Activated naive CD8-positive, alpha-beta T cell (primary cell): ENCODE results near the gene CDH13.

Experiments used
- H3K27ac Mint-ChIP-seq: one replicate; pipeline ENCODE4 v1.8.0; 2021; ENCODE audit warnings: mixed read lengths
- H3K27me3 Mint-ChIP-seq: one replicate; pipeline ENCODE4 v1.8.0; 2021; ENCODE audit warnings: mixed read lengths
- H3K36me3 Mint-ChIP-seq: one replicate; pipeline ENCODE4 v1.8.0; 2021; ENCODE audit warnings: mixed read lengths
- H3K4me1 Mint-ChIP-seq: one replicate; pipeline ENCODE4 v1.8.0; 2021; ENCODE audit warnings: low read depth, mixed read lengths
- H3K4me3 Mint-ChIP-seq: one replicate; pipeline ENCODE4 v1.8.0; 2021; ENCODE audit warnings: mild to moderate bottlenecking, mixed read lengths
- H3K9me3 Mint-ChIP-seq: one replicate; pipeline ENCODE4 v1.8.0; 2021; ENCODE audit warnings: low read depth, mixed read lengths

The CDH13 gene

DNA sequence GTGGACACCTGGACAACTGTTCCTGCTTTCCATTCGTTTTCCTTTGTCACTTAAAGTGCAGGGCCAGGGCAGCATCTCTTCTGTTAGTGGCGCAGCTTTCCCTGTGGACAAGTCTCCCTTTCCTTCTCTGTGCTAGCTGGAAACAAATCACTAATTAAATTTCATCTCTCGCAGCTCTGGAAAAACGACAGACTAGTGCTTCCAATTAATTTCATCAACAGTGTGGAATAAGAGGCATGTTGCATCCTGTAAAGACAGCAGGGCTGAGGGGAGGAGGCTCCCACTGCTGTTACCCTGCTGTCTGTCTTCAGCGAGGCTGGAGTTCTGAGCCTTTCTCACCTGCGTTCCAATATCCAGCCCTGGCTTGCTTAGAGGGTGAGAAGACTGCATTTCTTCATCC lies 828.9 kb downstream of the CDH13 start:
- Mint-ChIP-seq H3K36me3 (no peaks in the 10 kb centered on the region), H3K4me1 (no peaks in the 10 kb centered on the region), H3K27me3 (no peaks in the 10 kb centered on the region), H3K4me3 (no peak overlapping the region), H3K27ac (no peak overlapping the region), H3K9me3 (no peaks in the 10 kb centered on the region)

- Mint-ChIP-seq H3K36me3 (no peaks in the 10 kb centered on the region), H3K27ac (no peak overlapping the region), H3K9me3 (no peaks in the 10 kb centered on the region), H3K4me3 (no peak overlapping the region), H3K4me1 (no peaks in the 10 kb centered on the region), H3K27me3 (no peaks in the 10 kb centered on the region)
Observed at GRCh38 chr16:83456934-83457333, 830.2 kb downstream of the CDH13 start.

DNA sequence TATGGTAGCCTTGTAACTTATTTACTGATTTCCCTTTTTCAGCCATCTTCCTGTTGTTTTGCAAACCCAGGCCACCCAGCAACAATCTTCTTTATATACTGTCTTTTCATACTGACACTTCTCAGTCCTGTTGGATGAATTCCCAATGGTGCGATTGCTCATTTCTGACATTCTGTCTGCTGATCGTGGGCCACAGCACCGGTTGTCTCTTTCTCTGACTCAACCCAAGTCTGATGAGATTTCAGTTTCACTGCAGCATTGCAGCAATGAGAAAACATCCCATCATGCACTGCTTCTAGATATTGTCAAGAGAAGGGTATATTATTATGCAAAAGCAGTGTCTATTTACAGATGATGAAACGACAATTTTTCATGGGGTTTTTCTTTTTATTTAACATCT lies 831.8 kb downstream of the CDH13 start:
- no peaks in the 10 kb centered on the region for H3K36me3 Mint-ChIP-seq
- no peaks in the 10 kb centered on the region for H3K4me1 Mint-ChIP-seq
- H3K27me3 Mint-ChIP-seq = no peaks in the 10 kb centered on the region
- no peak overlapping the region for H3K4me3 Mint-ChIP-seq
- no peaks in the 10 kb centered on the region for H3K9me3 Mint-ChIP-seq
- no peak overlapping the region for H3K27ac Mint-ChIP-seq

GRCh38 chr16:83464991-83465390 lies 838.2 kb downstream of the CDH13 start:
- no peaks in the 10 kb centered on the region for H3K27me3 Mint-ChIP-seq
- H3K27ac Mint-ChIP-seq = no peak overlapping the region
- H3K4me1 Mint-ChIP-seq = no peaks in the 10 kb centered on the region
- no peak overlapping the region for H3K4me3 Mint-ChIP-seq
- H3K36me3 Mint-ChIP-seq = no peaks in the 10 kb centered on the region
- H3K9me3 Mint-ChIP-seq = no peaks in the 10 kb centered on the region

DNA sequence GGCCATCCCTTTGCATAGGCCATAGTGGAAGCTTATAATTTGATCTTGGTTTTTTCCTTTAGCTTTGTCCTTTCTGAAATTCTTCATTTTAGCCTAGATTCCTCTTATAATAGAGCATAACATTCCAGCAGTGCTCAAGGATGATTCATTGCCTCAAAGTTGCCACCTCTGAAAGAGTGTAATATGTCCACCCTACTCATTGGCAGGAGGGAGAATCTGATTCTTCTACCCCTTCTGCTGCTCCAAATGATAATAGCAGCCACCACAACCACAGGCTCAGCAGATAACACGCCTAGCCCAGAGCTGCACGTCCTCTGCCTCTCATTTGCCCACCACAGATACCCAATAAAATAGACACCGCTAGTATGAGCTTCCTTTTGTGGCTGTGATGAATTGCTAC lies 843.6 kb downstream of the CDH13 start:
- Mint-ChIP-seq H3K4me1 (no peaks in the 10 kb centered on the region), H3K36me3 (no peaks in the 10 kb centered on the region), H3K27ac (no peak overlapping the region), H3K27me3 (no peaks in the 10 kb centered on the region), H3K9me3 (no peaks in the 10 kb centered on the region), H3K4me3 (no peak overlapping the region)

GRCh38 chr16:83472776-83473501 lies 846.2 kb downstream of the CDH13 start:
- H3K27me3 Mint-ChIP-seq = no peaks in the 10 kb centered on the region
- H3K36me3 Mint-ChIP-seq = no peaks in the 10 kb centered on the region
- H3K27ac Mint-ChIP-seq = no peak overlapping the region
- no peak overlapping the region for H3K4me3 Mint-ChIP-seq
- no peaks in the 10 kb centered on the region for H3K4me1 Mint-ChIP-seq
- no peaks in the 10 kb centered on the region for H3K9me3 Mint-ChIP-seq

- no peak overlapping the region for H3K27ac Mint-ChIP-seq
- H3K4me1 Mint-ChIP-seq = no peaks in the 10 kb centered on the region
- no peaks in the 10 kb centered on the region for H3K27me3 Mint-ChIP-seq
- no peaks in the 10 kb centered on the region for H3K36me3 Mint-ChIP-seq
- H3K9me3 Mint-ChIP-seq = no peaks in the 10 kb centered on the region
- H3K4me3 Mint-ChIP-seq = no peak overlapping the region
Observed at GRCh38 chr16:83473926-83474650, 847.3 kb downstream of the CDH13 start.

- Mint-ChIP-seq H3K4me3 (no peak overlapping the region), H3K27me3 (no peaks in the 10 kb centered on the region), H3K9me3 (no peaks in the 10 kb centered on the region), H3K36me3 (no peaks in the 10 kb centered on the region), H3K4me1 (no peaks in the 10 kb centered on the region), H3K27ac (no peak overlapping the region)
Observed at GRCh38 chr16:83475108-83475507, 848.3 kb downstream of the CDH13 start.

- no peaks in the 10 kb centered on the region for H3K4me1 Mint-ChIP-seq
- no peaks in the 10 kb centered on the region for H3K27me3 Mint-ChIP-seq
- no peaks in the 10 kb centered on the region for H3K36me3 Mint-ChIP-seq
- H3K9me3 Mint-ChIP-seq = no peaks in the 10 kb centered on the region
- H3K27ac Mint-ChIP-seq = no peak overlapping the region
- H3K4me3 Mint-ChIP-seq = no peak overlapping the region
Observed at GRCh38 chr16:83481589-83481988, 854.8 kb downstream of the CDH13 start.

- Mint-ChIP-seq H3K9me3 (no peaks in the 10 kb centered on the region), H3K27me3 (no peaks in the 10 kb centered on the region), H3K4me3 (no peak overlapping the region), H3K27ac (no peak overlapping the region), H3K4me1 (no peaks in the 10 kb centered on the region), H3K36me3 (no peaks in the 10 kb centered on the region)
Observed at GRCh38 chr16:83482545-83483162, 855.9 kb downstream of the CDH13 start.

- Mint-ChIP-seq H3K36me3 (no peaks in the 10 kb centered on the region), H3K9me3 (peaks cover 5% of the 10 kb centered on the region), H3K4me1 (no peaks in the 10 kb centered on the region), H3K27me3 (peaks cover 3% of the 10 kb centered on the region), H3K4me3 (no peak overlapping the region), H3K27ac (no peak overlapping the region)
Observed at GRCh38 chr16:83490073-83490472, 863.3 kb downstream of the CDH13 start.

DNA sequence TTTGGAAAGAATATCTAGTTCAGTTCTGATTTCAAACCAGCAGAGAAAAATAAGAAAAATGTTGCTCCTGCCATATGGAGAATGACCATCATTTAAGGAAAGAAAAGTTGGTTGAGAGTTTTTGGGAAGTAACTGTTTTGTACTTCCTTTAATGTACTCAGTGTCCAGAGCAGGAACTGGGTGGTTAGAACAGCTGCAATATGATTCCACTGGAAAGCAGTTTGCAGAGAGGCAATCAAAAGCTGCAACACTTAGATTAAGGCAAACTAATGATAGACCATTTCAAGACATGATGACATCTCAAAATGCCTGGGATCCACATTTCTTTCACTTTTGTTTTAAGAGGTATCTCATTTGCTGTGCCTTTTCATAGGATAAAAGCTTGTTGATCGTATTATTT lies 867.7 kb downstream of the CDH13 start:
- Mint-ChIP-seq H3K27ac (no peak overlapping the region), H3K4me1 (no peaks in the 10 kb centered on the region), H3K27me3 (peaks cover 2% of the 10 kb centered on the region), H3K9me3 (peaks cover 5% of the 10 kb centered on the region), H3K36me3 (no peaks in the 10 kb centered on the region), H3K4me3 (no peak overlapping the region)

DNA sequence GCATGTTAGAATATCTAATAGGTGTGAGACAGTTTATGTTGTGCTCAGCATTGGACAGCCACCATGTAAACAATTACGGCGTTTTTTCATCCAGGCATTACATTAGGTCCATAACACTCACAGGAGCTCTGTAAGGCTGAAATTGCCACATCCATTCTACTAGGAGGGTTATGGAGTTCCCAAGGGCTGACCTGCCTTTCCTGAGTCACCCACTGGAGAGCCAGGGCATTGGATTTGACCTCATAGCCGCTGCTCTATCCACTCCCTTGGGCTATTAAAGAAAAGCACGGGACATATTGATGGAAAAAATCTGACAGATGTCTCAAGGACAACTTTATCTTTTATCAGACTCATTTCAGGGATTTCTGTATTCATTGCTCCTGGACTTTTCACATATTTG lies 874.7 kb downstream of the CDH13 start:
- no peaks in the 10 kb centered on the region for H3K27me3 Mint-ChIP-seq
- H3K9me3 Mint-ChIP-seq = no peaks in the 10 kb centered on the region
- no peak overlapping the region for H3K27ac Mint-ChIP-seq
- no peaks in the 10 kb centered on the region for H3K36me3 Mint-ChIP-seq
- no peaks in the 10 kb centered on the region for H3K4me1 Mint-ChIP-seq
- no peak overlapping the region for H3K4me3 Mint-ChIP-seq

DNA sequence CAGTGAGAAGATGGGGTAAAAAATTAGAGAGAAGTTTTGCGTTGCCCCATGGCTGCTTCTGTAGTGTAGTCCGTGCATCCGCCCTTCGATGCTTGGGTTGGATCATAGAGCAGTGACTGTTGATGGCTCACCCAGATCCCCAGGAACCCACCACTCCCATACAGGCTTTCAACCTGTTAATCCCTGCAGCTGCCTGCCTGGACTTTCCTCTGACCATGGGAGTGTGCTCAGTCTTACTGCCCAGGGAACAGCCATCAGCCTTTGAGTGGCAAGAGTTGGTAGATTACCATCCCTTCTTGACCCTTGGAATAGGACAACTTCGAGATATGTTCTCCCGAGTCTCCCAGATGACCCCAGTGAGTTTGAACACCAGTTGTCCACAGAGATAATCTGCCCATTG lies 881.5 kb downstream of the CDH13 start:
- H3K27me3 Mint-ChIP-seq = no peaks in the 10 kb centered on the region
- no peaks in the 10 kb centered on the region for H3K4me1 Mint-ChIP-seq
- H3K4me3 Mint-ChIP-seq = no peak overlapping the region
- H3K27ac Mint-ChIP-seq = no peak overlapping the region
- H3K9me3 Mint-ChIP-seq = no peaks in the 10 kb centered on the region
- H3K36me3 Mint-ChIP-seq = no peaks in the 10 kb centered on the region

DNA sequence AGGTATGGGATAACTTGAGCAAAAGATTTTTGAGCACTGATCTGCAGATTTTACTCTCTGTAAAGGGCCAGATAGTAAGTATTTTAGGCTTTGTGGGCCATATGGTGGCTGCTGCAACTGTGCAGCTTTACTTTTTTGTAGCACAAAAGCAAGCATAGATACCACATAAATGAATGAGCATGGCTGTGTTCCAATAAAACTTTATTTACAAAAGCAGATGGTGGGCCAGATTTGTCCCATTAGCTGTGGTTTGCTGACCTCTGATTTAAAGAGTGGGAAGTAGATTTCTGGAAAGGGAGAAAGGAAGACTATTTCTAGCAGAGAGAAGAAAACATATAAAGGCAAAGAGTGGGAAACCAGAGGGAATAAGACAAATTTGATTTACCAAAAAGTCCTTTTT lies 882.5 kb downstream of the CDH13 start:
- H3K27me3 Mint-ChIP-seq = no peaks in the 10 kb centered on the region
- H3K27ac Mint-ChIP-seq = no peak overlapping the region
- no peak overlapping the region for H3K4me3 Mint-ChIP-seq
- H3K36me3 Mint-ChIP-seq = no peaks in the 10 kb centered on the region
- H3K4me1 Mint-ChIP-seq = no peaks in the 10 kb centered on the region
- H3K9me3 Mint-ChIP-seq = no peaks in the 10 kb centered on the region
